ENCODE measurements around the gene RNF14. TPM values are rescaled to one million over a fixed set of nuclear protein-coding genes. Genes with fewer than 3 reads are reported as not detected.

Gene RNF14
- total RNA-seq, 1 experiment from 2014 or later: 20.5 TPM

DNA sequence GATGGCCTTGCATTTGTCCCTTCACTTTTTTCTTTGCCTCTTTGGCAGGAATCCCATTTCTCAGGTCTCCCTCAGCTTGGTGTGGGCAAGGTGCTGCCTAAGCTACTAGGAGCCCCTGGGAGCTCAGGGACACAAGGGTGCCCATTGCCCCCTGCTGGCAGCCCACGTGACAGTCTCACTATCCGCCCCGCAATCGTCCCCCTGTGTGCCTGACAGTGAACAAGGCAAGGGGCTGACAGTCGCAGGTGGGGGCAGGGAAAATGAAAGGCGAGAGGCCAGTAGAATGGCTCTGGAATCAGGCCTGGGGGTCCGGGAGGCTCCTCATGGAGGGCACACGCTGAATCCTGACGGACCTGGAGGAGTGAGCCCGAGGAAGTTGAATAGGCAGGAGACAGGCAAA, 8.9 kb upstream of the RNF14 start:
- no peaks in the 10 kb centered on the region for H3K9me3 Mint-ChIP-seq
- H3K4me3 Mint-ChIP-seq: no peak overlapping the region
- DNase-seq (ENCODE audit: low spot score) (peak; percentile 54), ATAC-seq (peak; percentile 10)
- H3K4me1 Mint-ChIP-seq: peaks cover 38% of the 10 kb centered on the region
- ChIA-PET CTCF (interaction anchor here (0.6 to 7.4 kb wide), 67 partner anchors 10 to 484 kb away, joined by 3 to 136 read pairs (median 7); partner anchors contain the start of genes ARAP3, DELE1, DIAPH1 and FCHSD1), POLR2A (interaction anchor here (1.2 to 1.7 kb wide), 4 partner anchors 9 to 258 kb away, joined by 3 to 8 read pairs (median 4); partner anchors contain the start of genes DELE1 and RNF14)
- no peaks in the 10 kb centered on the region for H3K36me3 Mint-ChIP-seq
- H3K27ac Mint-ChIP-seq: no peak overlapping the region
- no peaks in the 10 kb centered on the region for H3K27me3 Mint-ChIP-seq (ENCODE audit: low read depth)
- TF ChIP-seq, protein P1, sequence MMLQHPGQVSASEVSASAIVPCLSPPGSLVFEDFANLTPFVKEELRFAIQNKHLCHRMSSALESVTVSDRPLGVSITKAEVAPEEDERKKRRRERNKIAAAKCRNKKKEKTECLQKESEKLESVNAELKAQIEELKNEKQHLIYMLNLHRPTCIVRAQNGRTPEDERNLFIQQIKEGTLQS (CRISPR knock-in tag; conservative IDR thresholded peaks at IDR 0.05): no peak
- TF ChIP-seq, protein P2, sequence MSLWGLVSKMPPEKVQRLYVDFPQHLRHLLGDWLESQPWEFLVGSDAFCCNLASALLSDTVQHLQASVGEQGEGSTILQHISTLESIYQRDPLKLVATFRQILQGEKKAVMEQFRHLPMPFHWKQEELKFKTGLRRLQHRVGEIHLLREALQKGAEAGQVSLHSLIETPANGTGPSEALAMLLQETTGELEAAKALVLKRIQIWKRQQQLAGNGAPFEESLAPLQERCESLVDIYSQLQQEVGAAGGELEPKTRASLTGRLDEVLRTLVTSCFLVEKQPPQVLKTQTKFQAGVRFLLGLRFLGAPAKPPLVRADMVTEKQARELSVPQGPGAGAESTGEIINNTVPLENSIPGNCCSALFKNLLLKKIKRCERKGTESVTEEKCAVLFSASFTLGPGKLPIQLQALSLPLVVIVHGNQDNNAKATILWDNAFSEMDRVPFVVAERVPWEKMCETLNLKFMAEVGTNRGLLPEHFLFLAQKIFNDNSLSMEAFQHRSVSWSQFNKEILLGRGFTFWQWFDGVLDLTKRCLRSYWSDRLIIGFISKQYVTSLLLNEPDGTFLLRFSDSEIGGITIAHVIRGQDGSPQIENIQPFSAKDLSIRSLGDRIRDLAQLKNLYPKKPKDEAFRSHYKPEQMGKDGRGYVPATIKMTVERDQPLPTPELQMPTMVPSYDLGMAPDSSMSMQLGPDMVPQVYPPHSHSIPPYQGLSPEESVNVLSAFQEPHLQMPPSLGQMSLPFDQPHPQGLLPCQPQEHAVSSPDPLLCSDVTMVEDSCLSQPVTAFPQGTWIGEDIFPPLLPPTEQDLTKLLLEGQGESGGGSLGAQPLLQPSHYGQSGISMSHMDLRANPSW (CRISPR knock-in tag; conservative IDR thresholded peaks at IDR 0.05; ENCODE audit: low read depth): no peak
- TF ChIP-seq MYBL2 (CRISPR knock-in tag; IDR thresholded peaks at IDR 0.05) (no peak), ZNF121 (CRISPR knock-in tag; IDR thresholded peaks at IDR 0.05) (no peak), KAT7 (CRISPR knock-in tag; IDR thresholded peaks at IDR 0.05; ENCODE audit: borderline replicate concordance) (no peak), EMX1 (CRISPR knock-in tag; IDR thresholded peaks at IDR 0.05) (no peak), CBFB (CRISPR knock-in tag; IDR thresholded peaks at IDR 0.05; ENCODE audit: low read depth) (no peak), ZNF671 (CRISPR knock-in tag; IDR thresholded peaks at IDR 0.05) (no peak), OVOL2 (CRISPR knock-in tag; IDR thresholded peaks at IDR 0.05; ENCODE audit: borderline replicate concordance) (no peak), JUN (CRISPR knock-in tag; IDR thresholded peaks at IDR 0.05) (no peak), ZNF317 (CRISPR knock-in tag; IDR thresholded peaks at IDR 0.05; ENCODE audit: borderline replicate concordance, low read depth) (no peak), SMAD4 (CRISPR knock-in tag; IDR thresholded peaks at IDR 0.05) (no peak), ZNF423 (CRISPR knock-in tag; IDR thresholded peaks at IDR 0.05) (0 out of 2 replicates have a peak, but pooled peaks have one; percentile 44), ESRRA (CRISPR knock-in tag; IDR thresholded peaks at IDR 0.05; ENCODE audit: borderline replicate concordance) (no peak), GABPB1 (CRISPR knock-in tag; IDR thresholded peaks at IDR 0.05) (no peak), RORB (CRISPR knock-in tag; IDR thresholded peaks at IDR 0.05) (no peak)
- TF ChIP-seq, protein P3, sequence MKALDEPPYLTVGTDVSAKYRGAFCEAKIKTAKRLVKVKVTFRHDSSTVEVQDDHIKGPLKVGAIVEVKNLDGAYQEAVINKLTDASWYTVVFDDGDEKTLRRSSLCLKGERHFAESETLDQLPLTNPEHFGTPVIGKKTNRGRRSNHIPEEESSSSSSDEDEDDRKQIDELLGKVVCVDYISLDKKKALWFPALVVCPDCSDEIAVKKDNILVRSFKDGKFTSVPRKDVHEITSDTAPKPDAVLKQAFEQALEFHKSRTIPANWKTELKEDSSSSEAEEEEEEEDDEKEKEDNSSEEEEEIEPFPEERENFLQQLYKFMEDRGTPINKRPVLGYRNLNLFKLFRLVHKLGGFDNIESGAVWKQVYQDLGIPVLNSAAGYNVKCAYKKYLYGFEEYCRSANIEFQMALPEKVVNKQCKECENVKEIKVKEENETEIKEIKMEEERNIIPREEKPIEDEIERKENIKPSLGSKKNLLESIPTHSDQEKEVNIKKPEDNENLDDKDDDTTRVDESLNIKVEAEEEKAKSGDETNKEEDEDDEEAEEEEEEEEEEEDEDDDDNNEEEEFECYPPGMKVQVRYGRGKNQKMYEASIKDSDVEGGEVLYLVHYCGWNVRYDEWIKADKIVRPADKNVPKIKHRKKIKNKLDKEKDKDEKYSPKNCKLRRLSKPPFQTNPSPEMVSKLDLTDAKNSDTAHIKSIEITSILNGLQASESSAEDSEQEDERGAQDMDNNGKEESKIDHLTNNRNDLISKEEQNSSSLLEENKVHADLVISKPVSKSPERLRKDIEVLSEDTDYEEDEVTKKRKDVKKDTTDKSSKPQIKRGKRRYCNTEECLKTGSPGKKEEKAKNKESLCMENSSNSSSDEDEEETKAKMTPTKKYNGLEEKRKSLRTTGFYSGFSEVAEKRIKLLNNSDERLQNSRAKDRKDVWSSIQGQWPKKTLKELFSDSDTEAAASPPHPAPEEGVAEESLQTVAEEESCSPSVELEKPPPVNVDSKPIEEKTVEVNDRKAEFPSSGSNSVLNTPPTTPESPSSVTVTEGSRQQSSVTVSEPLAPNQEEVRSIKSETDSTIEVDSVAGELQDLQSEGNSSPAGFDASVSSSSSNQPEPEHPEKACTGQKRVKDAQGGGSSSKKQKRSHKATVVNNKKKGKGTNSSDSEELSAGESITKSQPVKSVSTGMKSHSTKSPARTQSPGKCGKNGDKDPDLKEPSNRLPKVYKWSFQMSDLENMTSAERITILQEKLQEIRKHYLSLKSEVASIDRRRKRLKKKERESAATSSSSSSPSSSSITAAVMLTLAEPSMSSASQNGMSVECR (CRISPR knock-in tag; IDR thresholded peaks at IDR 0.05; ENCODE audit: borderline replicate concordance): no peak
- TF ChIP-seq, protein P4, sequence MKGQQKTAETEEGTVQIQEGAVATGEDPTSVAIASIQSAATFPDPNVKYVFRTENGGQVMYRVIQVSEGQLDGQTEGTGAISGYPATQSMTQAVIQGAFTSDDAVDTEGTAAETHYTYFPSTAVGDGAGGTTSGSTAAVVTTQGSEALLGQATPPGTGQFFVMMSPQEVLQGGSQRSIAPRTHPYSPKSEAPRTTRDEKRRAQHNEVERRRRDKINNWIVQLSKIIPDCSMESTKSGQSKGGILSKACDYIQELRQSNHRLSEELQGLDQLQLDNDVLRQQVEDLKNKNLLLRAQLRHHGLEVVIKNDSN (CRISPR knock-in tag; IDR thresholded peaks at IDR 0.05): peak; percentile 77
- TF ChIP-seq, protein P5, sequence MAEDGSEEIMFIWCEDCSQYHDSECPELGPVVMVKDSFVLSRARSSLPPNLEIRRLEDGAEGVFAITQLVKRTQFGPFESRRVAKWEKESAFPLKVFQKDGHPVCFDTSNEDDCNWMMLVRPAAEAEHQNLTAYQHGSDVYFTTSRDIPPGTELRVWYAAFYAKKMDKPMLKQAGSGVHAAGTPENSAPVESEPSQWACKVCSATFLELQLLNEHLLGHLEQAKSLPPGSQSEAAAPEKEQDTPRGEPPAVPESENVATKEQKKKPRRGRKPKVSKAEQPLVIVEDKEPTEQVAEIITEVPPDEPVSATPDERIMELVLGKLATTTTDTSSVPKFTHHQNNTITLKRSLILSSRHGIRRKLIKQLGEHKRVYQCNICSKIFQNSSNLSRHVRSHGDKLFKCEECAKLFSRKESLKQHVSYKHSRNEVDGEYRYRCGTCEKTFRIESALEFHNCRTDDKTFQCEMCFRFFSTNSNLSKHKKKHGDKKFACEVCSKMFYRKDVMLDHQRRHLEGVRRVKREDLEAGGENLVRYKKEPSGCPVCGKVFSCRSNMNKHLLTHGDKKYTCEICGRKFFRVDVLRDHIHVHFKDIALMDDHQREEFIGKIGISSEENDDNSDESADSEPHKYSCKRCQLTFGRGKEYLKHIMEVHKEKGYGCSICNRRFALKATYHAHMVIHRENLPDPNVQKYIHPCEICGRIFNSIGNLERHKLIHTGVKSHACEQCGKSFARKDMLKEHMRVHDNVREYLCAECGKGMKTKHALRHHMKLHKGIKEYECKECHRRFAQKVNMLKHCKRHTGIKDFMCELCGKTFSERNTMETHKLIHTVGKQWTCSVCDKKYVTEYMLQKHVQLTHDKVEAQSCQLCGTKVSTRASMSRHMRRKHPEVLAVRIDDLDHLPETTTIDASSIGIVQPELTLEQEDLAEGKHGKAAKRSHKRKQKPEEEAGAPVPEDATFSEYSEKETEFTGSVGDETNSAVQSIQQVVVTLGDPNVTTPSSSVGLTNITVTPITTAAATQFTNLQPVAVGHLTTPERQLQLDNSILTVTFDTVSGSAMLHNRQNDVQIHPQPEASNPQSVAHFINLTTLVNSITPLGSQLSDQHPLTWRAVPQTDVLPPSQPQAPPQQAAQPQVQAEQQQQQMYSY (CRISPR knock-in tag; IDR thresholded peaks at IDR 0.05): no peak
- TF ChIP-seq, protein P6, sequence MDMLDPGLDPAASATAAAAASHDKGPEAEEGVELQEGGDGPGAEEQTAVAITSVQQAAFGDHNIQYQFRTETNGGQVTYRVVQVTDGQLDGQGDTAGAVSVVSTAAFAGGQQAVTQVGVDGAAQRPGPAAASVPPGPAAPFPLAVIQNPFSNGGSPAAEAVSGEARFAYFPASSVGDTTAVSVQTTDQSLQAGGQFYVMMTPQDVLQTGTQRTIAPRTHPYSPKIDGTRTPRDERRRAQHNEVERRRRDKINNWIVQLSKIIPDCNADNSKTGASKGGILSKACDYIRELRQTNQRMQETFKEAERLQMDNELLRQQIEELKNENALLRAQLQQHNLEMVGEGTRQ (CRISPR knock-in tag; IDR thresholded peaks at IDR 0.05): peak; percentile 81
- TF ChIP-seq, protein P7, sequence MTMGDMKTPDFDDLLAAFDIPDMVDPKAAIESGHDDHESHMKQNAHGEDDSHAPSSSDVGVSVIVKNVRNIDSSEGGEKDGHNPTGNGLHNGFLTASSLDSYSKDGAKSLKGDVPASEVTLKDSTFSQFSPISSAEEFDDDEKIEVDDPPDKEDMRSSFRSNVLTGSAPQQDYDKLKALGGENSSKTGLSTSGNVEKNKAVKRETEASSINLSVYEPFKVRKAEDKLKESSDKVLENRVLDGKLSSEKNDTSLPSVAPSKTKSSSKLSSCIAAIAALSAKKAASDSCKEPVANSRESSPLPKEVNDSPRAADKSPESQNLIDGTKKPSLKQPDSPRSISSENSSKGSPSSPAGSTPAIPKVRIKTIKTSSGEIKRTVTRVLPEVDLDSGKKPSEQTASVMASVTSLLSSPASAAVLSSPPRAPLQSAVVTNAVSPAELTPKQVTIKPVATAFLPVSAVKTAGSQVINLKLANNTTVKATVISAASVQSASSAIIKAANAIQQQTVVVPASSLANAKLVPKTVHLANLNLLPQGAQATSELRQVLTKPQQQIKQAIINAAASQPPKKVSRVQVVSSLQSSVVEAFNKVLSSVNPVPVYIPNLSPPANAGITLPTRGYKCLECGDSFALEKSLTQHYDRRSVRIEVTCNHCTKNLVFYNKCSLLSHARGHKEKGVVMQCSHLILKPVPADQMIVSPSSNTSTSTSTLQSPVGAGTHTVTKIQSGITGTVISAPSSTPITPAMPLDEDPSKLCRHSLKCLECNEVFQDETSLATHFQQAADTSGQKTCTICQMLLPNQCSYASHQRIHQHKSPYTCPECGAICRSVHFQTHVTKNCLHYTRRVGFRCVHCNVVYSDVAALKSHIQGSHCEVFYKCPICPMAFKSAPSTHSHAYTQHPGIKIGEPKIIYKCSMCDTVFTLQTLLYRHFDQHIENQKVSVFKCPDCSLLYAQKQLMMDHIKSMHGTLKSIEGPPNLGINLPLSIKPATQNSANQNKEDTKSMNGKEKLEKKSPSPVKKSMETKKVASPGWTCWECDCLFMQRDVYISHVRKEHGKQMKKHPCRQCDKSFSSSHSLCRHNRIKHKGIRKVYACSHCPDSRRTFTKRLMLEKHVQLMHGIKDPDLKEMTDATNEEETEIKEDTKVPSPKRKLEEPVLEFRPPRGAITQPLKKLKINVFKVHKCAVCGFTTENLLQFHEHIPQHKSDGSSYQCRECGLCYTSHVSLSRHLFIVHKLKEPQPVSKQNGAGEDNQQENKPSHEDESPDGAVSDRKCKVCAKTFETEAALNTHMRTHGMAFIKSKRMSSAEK (CRISPR knock-in tag; IDR thresholded peaks at IDR 0.05; ENCODE audit: borderline replicate concordance): no peak
